HepG2 (cell line): ENCODE data around the gene NCOA6. TPM values are rescaled to one million over a fixed set of nuclear protein-coding genes. Genes with fewer than 3 reads are reported as not detected.
A peak's percentile ranks its signal among the peaks of the same experiment; 100 is the strongest.

Source experiments
- AGO1 ChIP-seq: fragments of 200-400 bp; formaldehyde crosslinking; IDR thresholded peaks from 2 replicates; pipeline ENCODE4 v1.6.1; 2017; ENCODE audit warnings: mild to moderate bottlenecking, low read depth, low read length, moderate library complexity; ENCODE audit not compliant: poor library complexity, severe bottlenecking
- ATF1 ChIP-seq: IDR thresholded peaks from 2 replicates; pipeline ENCODE4 v1.6.1; 2016; ENCODE audit warnings: mild to moderate bottlenecking, control low read depth
- CEBPB ChIP-seq: IDR thresholded peaks from 2 replicates; pipeline ENCODE4 v1.6.1; 2011; ENCODE audit warnings: low read depth, low read length, improper control_type of control experiment, borderline replicate concordance
- FIP1L1 ChIP-seq: fragments of 200-400 bp; formaldehyde crosslinking; IDR thresholded peaks from 2 replicates; pipeline ENCODE4 v1.6.1; 2018; ENCODE audit warnings: low read depth, mild to moderate bottlenecking, low read length, moderate library complexity, borderline replicate concordance; ENCODE audit not compliant: insufficient read depth
- KDM3A ChIP-seq: IDR thresholded peaks from 2 replicates; pipeline ENCODE4 v1.6.1; 2018; ENCODE audit warnings: low read depth, missing compliant biosample characterization
- MIER2 ChIP-seq: IDR thresholded peaks from 2 replicates; pipeline ENCODE4 v1.6.1; 2016; ENCODE audit warnings: missing biosample characterization, missing genetic modification reagents
- MTF1 ChIP-seq: sonication (generic); formaldehyde crosslinking; IDR thresholded peaks from 2 replicates; pipeline ENCODE4 v1.5.0; 2020; ENCODE audit warnings: missing genetic modification reagents
- MTF2 ChIP-seq: sonication (generic); formaldehyde crosslinking; IDR thresholded peaks from 2 replicates; pipeline ENCODE4 v1.5.0; 2020; ENCODE audit warnings: missing genetic modification reagents, borderline replicate concordance
- PLRG1 ChIP-seq: fragments of 450-650 bp; conservative IDR thresholded peaks from 2 replicates; pipeline ENCODE4 v1.6.1; 2016
- RAD51 ChIP-seq: fragments of 450-650 bp; IDR thresholded peaks from 2 replicates; pipeline ENCODE4 v1.6.1; 2016; ENCODE audit warnings: borderline replicate concordance
- RORA ChIP-seq: sonication (generic); formaldehyde crosslinking; IDR thresholded peaks from 2 replicates; pipeline ENCODE4 v1.5.0; 2020; ENCODE audit warnings: mild to moderate bottlenecking, missing genetic modification reagents, moderate library complexity
- SAFB2 ChIP-seq: sonication (generic); formaldehyde crosslinking; IDR thresholded peaks from 2 replicates; pipeline ENCODE4 v1.5.1; 2020; ENCODE audit warnings: missing genetic modification reagents, low read depth, mild to moderate bottlenecking, borderline replicate concordance
- SMC3 ChIP-seq: IDR thresholded peaks from 2 replicates; pipeline ENCODE4 v1.6.1; 2011; ENCODE audit warnings: low read length, improper control_type of control experiment
- SNRNP70 ChIP-seq: fragments of 200-400 bp; formaldehyde crosslinking; IDR thresholded peaks from 2 replicates; pipeline ENCODE4 v1.6.1; 2017; ENCODE audit warnings: mild to moderate bottlenecking, low read depth, low read length, moderate library complexity
- SP5 ChIP-seq: IDR thresholded peaks from 2 replicates; pipeline ENCODE4 v1.6.1; 2016; ENCODE audit warnings: low read depth, borderline replicate concordance
- ZIK1 ChIP-seq: sonication (generic); formaldehyde crosslinking; IDR thresholded peaks from 2 replicates; pipeline ENCODE4 v1.5.0; 2020; ENCODE audit warnings: mild to moderate bottlenecking, low read depth, missing genetic modification reagents, borderline replicate concordance
- ZKSCAN1 ChIP-seq: fragments of 150-350 bp; IDR thresholded peaks from 2 replicates; pipeline ENCODE4 v1.6.1; 2014; ENCODE audit warnings: low read length
- ZNF317 ChIP-seq: sonication (generic); formaldehyde crosslinking; IDR thresholded peaks from 2 replicates; pipeline ENCODE4 v1.5.0; 2020; ENCODE audit warnings: mild to moderate bottlenecking, missing genetic modification reagents
- ZNF431 ChIP-seq: sonication (generic); formaldehyde crosslinking; IDR thresholded peaks from 2 replicates; pipeline ENCODE4 v1.9.0; 2022; ENCODE audit warnings: missing genetic modification reagents, low read depth, mild to moderate bottlenecking, borderline replicate concordance
- ZNF790 ChIP-seq: sonication (generic); formaldehyde crosslinking; IDR thresholded peaks from 2 replicates; pipeline ENCODE4 v1.8.0; 2022; ENCODE audit warnings: missing genetic modification reagents, mild to moderate bottlenecking, borderline replicate concordance
- ZNF891 ChIP-seq: sonication (generic); formaldehyde crosslinking; IDR thresholded peaks from 2 replicates; pipeline ENCODE4 v1.5.0; 2020; ENCODE audit warnings: mild to moderate bottlenecking, missing genetic modification reagents
- polyA plus RNA-seq, 8 experiments: library from polyadenylated mRNA; depleted of rRNA in 3 of 8; stranded (reverse) in 7 of 8; unstranded in 1 of 8; fragments of >200 nt; fragmentation: Illumina TruSeq in 4 of 8; extraction: Trizol in 4 of 8; gene quantifications; 2 replicates each; pipeline versions ENCODE4 v1.2.1 to v1.2.3, GENCODE V29; 2011 to 2016; ENCODE audit warnings: low read depth in 4 of 8, missing spikeins in 1 of 8, mixed read lengths in 1 of 8; ENCODE audit not compliant: insufficient read depth in 1 of 8
- total RNA-seq, 5 experiments: library from RNA; depleted of rRNA; stranded (reverse); fragments of >200 nt; fragmentation: Illumina TruSeq; extraction: Trizol; gene quantifications; 2 replicates each; pipeline ENCODE4 v1.2.3, GENCODE V29; 2016; ENCODE audit warnings: low read depth in 1 of 5
- TF ChIP-seq, protein P1 (sequence below): sonication (generic); formaldehyde crosslinking; IDR thresholded peaks from 2 replicates; pipeline ENCODE4 v1.8.1; 2023; ENCODE audit warnings: mild to moderate bottlenecking, moderate library complexity, missing genetic modification reagents
- TF ChIP-seq, protein P2 (sequence below): sonication (generic); formaldehyde crosslinking; IDR thresholded peaks from 2 replicates; pipeline ENCODE4 v1.9.0; 2021; ENCODE audit warnings: missing genetic modification reagents, mild to moderate bottlenecking, borderline replicate concordance
- TF ChIP-seq, protein P3 (sequence below): fragments of 450-650 bp; IDR thresholded peaks from 2 replicates; pipeline ENCODE4 v1.6.1; 2017; ENCODE audit warnings: mild to moderate bottlenecking
- TF ChIP-seq, protein P4 (sequence below): sonication (generic); formaldehyde crosslinking; IDR thresholded peaks from 2 replicates; pipeline ENCODE4 v1.5.0; 2020; ENCODE audit warnings: missing genetic modification reagents

NCOA6 gene
- total and polyA plus RNA-seq, 2 of the 13 experiments (the other 11 are each of a cell fraction or from before 2014, with no cell fraction given), result 11.2 to 29.3 TPM

DNA sequence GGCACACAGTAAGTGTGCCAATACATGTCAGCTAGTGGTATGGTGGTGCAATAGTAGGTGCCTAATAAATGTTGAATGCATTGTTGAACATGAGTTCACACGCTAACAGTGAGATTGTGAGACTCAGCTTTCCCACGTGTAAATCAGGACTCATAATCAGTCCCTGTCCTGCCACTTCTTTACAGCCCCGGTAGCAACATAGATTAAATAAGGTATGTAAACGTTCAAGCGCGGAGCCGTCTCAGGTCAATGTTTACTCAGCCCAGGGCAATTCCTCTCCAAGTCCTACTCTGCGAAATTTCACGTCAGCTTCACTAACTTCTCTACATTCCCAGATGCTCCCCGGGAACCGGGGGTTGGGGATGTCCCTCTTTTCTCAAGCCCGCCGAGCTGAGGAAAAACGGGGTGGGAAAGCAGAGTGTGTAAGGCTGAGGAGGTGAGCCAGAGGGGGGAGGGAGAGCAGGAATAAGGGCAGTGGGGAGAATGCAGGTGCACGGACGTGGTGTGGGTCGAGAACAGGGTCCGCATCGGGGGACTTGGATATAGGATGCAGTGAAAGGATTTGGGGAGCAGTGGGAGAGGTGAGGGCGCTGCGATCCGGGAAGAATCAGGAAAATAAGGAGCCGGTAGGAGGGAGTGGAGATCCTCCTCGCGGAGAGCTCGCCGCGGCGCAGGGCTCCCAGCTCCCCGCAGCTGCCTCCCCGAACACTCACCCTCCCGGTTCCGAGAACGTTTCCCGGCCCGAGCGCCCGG lies 121.9 kb downstream of the NCOA6 start (continued):
- TF ChIP-seq, protein P1, sequence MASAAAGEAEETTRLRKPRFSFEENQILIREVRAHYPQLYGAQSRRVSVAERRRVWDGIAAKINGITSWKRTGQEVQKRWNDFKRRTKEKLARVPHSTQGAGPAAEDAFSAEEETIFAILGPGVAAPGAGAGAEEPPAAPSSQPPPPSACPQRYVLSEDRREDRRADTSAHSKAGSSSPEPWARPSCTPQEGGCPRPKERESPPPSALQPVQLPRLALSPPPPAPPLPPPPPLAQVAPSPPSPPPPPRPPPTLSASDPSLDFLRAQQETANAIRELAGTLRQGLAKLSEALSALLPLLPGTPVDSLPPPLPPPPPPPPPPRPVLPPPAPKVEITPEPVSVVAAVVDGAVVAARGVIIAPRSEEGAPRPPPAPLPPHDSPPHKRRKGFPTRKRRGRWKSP (CRISPR knock-in tag), result no peak; the same call in 1 of the 2 replicates
- TF ChIP-seq, protein P2, sequence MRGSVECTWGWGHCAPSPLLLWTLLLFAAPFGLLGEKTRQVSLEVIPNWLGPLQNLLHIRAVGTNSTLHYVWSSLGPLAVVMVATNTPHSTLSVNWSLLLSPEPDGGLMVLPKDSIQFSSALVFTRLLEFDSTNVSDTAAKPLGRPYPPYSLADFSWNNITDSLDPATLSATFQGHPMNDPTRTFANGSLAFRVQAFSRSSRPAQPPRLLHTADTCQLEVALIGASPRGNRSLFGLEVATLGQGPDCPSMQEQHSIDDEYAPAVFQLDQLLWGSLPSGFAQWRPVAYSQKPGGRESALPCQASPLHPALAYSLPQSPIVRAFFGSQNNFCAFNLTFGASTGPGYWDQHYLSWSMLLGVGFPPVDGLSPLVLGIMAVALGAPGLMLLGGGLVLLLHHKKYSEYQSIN (CRISPR knock-in tag), result no peak
- no peak for TF ChIP-seq ATF1 (CRISPR knock-in tag)
- TF ChIP-seq MTF2 (CRISPR knock-in tag), result 0 out of 2 replicates have a peak, but pooled peaks have one; percentile 8
- TF ChIP-seq ZKSCAN1, result 0 out of 2 replicates have a peak, but pooled peaks have one; percentile 12
- no peak for TF ChIP-seq KDM3A (CRISPR knock-in tag)
- TF ChIP-seq FIP1L1, result no peak
- peak; percentile 29; the same call in 1 of the 2 replicates for TF ChIP-seq ZNF431
- no peak for TF ChIP-seq RORA (CRISPR knock-in tag)
- TF ChIP-seq ZNF891, result peak; percentile 29; the same call in 1 of the 2 replicates
- no peak; the same call in 1 of the 2 replicates for TF ChIP-seq SAFB2
- peak; percentile 50; the same call in 1 of the 2 replicates for TF ChIP-seq ZNF317 (CRISPR knock-in tag)
- no peak for TF ChIP-seq SNRNP70
- TF ChIP-seq CEBPB, result peak; percentile 53; the same call in 1 of the 2 replicates
- TF ChIP-seq, protein P3, sequence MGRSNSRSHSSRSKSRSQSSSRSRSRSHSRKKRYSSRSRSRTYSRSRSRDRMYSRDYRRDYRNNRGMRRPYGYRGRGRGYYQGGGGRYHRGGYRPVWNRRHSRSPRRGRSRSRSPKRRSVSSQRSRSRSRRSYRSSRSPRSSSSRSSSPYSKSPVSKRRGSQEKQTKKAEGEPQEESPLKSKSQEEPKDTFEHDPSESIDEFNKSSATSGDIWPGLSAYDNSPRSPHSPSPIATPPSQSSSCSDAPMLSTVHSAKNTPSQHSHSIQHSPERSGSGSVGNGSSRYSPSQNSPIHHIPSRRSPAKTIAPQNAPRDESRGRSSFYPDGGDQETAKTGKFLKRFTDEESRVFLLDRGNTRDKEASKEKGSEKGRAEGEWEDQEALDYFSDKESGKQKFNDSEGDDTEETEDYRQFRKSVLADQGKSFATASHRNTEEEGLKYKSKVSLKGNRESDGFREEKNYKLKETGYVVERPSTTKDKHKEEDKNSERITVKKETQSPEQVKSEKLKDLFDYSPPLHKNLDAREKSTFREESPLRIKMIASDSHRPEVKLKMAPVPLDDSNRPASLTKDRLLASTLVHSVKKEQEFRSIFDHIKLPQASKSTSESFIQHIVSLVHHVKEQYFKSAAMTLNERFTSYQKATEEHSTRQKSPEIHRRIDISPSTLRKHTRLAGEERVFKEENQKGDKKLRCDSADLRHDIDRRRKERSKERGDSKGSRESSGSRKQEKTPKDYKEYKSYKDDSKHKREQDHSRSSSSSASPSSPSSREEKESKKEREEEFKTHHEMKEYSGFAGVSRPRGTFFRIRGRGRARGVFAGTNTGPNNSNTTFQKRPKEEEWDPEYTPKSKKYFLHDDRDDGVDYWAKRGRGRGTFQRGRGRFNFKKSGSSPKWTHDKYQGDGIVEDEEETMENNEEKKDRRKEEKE, result no peak
- no peak for TF ChIP-seq MTF1
- no peak for TF ChIP-seq AGO1
- no peak for TF ChIP-seq MIER2
- TF ChIP-seq SMC3, result no peak
- 0 out of 2 replicates have a peak, but pooled peaks have one; percentile 47 for TF ChIP-seq SP5 (CRISPR knock-in tag)
- no peak for TF ChIP-seq RAD51
- TF ChIP-seq PLRG1, result no peak
- TF ChIP-seq ZIK1, result 0 out of 2 replicates have a peak, but pooled peaks have one; percentile 18
- 0 out of 2 replicates have a peak, but pooled peaks have one; percentile 34 for TF ChIP-seq ZNF790 (CRISPR knock-in tag)
- TF ChIP-seq, protein P4, sequence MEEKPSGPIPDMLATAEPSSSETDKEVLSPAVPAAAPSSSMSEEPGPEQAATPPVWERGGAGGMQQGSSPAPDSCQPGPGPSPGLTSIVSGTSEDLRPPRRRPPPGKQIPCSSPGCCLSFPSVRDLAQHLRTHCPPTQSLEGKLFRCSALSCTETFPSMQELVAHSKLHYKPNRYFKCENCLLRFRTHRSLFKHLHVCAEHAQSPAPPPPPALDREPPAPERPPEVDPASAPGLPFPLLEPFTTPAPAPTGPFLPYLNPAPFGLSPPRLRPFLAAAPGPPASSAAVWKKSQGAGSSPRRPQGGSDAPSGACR (CRISPR knock-in tag), result no peak
